Astrocyte (in vitro differentiated cells and primary cell): ENCODE data around the gene SYT2.

Experiments
- EZH2 ChIP-seq: IDR thresholded peaks from 2 replicates; pipeline ENCODE4 v1.6.1; 2012; ENCODE audit warnings: mild to moderate bottlenecking, low read length, inconsistent platforms; ENCODE audit not compliant: insufficient read depth
- TF ChIP-seq, protein P1 (sequence below): IDR thresholded peaks from 2 replicates; pipeline ENCODE4 v1.5.1; 2011; ENCODE audit warnings: low read depth, mild to moderate bottlenecking, inconsistent platforms, low read length, moderate library complexity; ENCODE audit not compliant: insufficient read depth

DNA sequence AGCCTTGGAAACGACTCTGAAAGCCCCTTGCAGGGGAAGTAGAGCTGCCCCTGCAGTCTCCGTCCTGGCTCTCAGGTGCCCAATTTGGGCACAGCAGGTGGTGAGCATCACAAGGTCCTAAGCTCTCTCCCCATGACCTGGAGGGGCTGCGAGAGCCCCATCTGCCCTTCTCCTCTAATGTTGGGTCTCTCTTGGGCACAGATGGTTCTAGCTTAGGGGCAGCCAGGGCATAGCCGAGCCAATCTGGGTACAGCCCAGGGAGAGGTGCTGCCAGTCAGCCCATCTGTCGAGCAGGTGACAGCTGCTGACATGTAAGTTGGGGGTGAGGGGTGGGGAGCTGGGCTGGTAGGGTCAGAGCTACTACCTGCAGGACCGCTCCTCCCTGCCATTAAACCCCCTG, 50.7 kb downstream of the SYT2 start:
- TF ChIP-seq, protein P1, sequence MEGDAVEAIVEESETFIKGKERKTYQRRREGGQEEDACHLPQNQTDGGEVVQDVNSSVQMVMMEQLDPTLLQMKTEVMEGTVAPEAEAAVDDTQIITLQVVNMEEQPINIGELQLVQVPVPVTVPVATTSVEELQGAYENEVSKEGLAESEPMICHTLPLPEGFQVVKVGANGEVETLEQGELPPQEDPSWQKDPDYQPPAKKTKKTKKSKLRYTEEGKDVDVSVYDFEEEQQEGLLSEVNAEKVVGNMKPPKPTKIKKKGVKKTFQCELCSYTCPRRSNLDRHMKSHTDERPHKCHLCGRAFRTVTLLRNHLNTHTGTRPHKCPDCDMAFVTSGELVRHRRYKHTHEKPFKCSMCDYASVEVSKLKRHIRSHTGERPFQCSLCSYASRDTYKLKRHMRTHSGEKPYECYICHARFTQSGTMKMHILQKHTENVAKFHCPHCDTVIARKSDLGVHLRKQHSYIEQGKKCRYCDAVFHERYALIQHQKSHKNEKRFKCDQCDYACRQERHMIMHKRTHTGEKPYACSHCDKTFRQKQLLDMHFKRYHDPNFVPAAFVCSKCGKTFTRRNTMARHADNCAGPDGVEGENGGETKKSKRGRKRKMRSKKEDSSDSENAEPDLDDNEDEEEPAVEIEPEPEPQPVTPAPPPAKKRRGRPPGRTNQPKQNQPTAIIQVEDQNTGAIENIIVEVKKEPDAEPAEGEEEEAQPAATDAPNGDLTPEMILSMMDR = no peak
- no peak for TF ChIP-seq EZH2
